Measurements from ENCODE around the gene FRMD3.

Gene FRMD3

DNA sequence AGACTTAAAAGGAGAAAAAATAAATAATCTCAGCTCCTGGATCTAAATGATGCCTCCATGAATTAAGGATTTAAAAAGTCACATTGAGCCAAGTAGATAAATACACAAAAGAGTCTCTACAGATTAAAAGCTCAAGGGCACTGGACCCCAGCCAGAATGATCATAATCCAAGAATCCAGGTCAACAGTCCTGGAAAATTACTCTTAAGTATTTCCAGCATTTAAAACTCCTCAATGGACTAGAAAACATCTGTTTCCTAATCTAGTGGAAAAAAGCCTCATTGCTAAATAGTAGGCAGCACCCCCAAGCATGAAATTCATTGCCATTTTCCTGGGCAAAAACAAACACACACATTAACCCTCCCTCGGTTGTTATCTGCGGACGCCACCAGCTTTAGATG, 96.8 kb downstream of the FRMD3 start:
- Histone ChIP-seq H3K4me3 (ENCODE audit: extremely low read depth, insufficient read depth, low read length, poor library complexity, severe bottlenecking) (no peak overlapping the region), H3K36me3 (ENCODE audit: control insufficient read depth, insufficient read depth, low read length) (no peaks in the 10 kb centered on the region), H3K9me3 (ENCODE audit: control insufficient read depth, low read length) (no peaks in the 10 kb centered on the region), H3K4me1 (ENCODE audit: control insufficient read depth, insufficient read depth, low read length, poor library complexity, severe bottlenecking) (no peaks in the 10 kb centered on the region), H3K27ac (ENCODE audit: low read depth, low read length, severe bottlenecking) (no peak overlapping the region)
- 81% methylated on average over 3 of the region's 3 CpGs; no CpG with 5 or more reads in 1 of the 2 experiments for WGBS, 2 experiments (ENCODE audit: insufficient coverage in 2 of 2)

DNA sequence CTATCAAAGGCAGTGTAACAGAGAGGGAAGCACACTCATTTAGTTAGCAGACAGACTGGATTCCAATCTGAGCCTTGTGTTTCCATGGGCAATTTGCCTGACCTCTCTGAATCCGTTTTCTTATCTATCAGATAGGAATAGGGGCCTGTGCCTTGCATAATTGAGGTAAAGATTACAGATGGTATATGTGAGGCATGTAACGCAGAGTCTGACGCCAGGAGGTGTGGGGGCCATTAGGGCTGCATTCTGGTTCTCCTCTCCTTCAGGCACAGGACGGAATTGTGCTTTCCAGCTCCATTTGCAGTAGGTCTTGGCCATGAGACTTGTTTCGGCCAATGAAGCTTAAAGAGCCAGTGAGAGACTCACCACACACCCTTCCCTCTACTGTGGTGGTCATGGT, 97.6 kb downstream of the FRMD3 start:
- no peaks in the 10 kb centered on the region for H3K4me1 ChIP-seq (ENCODE audit: control insufficient read depth, insufficient read depth, low read length, poor library complexity, severe bottlenecking)
- no peak overlapping the region for H3K27ac ChIP-seq (ENCODE audit: low read depth, low read length, severe bottlenecking)
- 79 to 85% methylated on average over 5 of the region's 5 CpGs for WGBS, 2 experiments (ENCODE audit: insufficient coverage in 2 of 2)
- H3K9me3 ChIP-seq (ENCODE audit: control insufficient read depth, low read length), result no peaks in the 10 kb centered on the region
- H3K36me3 ChIP-seq (ENCODE audit: control insufficient read depth, insufficient read depth, low read length), result no peaks in the 10 kb centered on the region
- no peak overlapping the region for H3K4me3 ChIP-seq (ENCODE audit: extremely low read depth, insufficient read depth, low read length, poor library complexity, severe bottlenecking)

DNA sequence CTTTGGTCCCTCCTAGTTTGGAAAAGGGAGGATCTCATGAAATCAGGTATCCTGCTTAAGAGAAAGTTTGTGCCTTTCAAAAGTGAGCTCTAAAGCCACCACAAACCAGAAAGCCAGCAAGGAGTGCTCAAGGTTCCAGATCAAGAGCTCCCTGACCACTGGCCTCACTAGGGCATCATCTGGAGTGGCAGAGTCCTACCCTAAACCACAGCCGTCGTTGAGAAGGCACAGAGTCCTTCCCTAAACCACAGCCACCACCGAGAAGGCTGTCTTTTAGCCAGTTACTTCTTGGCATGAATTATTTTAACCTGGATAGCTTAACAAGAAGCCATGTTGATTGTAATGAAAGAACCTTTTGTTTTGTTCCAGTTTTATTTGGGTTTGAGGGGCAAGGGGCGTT, 102.9 kb downstream of the FRMD3 start:
- H3K4me1 ChIP-seq (ENCODE audit: control insufficient read depth, insufficient read depth, low read length, poor library complexity, severe bottlenecking), result no peaks in the 10 kb centered on the region
- no peak overlapping the region for H3K27ac ChIP-seq (ENCODE audit: low read depth, low read length, severe bottlenecking)
- no peaks in the 10 kb centered on the region for H3K9me3 ChIP-seq (ENCODE audit: control insufficient read depth, low read length)
- H3K36me3 ChIP-seq (ENCODE audit: control insufficient read depth, insufficient read depth, low read length), result no peaks in the 10 kb centered on the region
- H3K4me3 ChIP-seq (ENCODE audit: extremely low read depth, insufficient read depth, low read length, poor library complexity, severe bottlenecking), result no peak overlapping the region
- WGBS, 2 experiments (ENCODE audit: insufficient coverage in 2 of 2), result 81 to 100% methylated on average over 2 to 3 of the region's 4 CpGs

DNA sequence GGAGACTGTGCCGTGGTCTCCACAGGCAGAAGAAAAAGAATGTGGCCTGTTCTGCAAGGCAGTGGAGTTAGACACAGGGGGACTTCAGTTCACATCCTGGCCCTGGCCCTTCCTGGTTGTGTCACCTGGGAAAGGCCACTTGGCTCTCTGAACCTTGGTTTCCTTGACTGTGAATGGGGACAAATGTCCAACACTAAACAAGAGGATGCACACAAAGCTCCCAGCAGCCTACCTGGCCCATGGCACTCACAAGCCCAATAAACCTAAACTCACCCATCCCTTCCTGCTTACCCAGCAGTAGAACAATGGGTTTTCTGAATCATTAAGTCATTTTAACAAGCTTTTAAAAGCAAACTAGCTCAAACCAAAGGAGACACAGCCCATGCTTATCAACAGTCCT, 103.9 kb downstream of the FRMD3 start:
- Histone ChIP-seq H3K4me1 (ENCODE audit: control insufficient read depth, insufficient read depth, low read length, poor library complexity, severe bottlenecking) (no peaks in the 10 kb centered on the region), H3K27ac (ENCODE audit: low read depth, low read length, severe bottlenecking) (no peak overlapping the region), H3K36me3 (ENCODE audit: control insufficient read depth, insufficient read depth, low read length) (no peaks in the 10 kb centered on the region), H3K4me3 (ENCODE audit: extremely low read depth, insufficient read depth, low read length, poor library complexity, severe bottlenecking) (no peak overlapping the region), H3K9me3 (ENCODE audit: control insufficient read depth, low read length) (no peaks in the 10 kb centered on the region)
- 89% methylated on average over 1 of the region's 1 CpG; no CpG with 5 or more reads in 1 of the 2 experiments for WGBS, 2 experiments (ENCODE audit: insufficient coverage in 2 of 2)

DNA sequence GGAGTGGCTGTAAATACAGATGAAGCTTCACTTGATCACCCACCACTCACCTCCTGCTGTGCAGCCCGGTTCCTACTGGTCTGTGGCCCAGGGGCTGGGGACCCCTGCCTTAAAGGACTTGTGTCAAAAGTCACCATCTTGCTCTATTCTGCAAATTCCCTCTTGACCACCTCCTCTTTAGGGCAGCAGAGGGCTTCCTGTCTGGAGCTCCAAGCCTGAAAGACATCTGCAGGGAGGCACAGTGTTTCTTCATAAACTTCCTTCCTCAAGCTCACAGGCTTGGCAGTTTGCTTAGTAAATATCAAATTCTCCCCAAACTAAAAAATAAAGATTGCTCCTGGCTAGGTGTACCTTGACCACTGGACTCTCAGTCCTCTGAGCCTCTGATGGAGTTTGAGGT, 104.4 kb downstream of the FRMD3 start:
- Histone ChIP-seq H3K4me3 (ENCODE audit: extremely low read depth, insufficient read depth, low read length, poor library complexity, severe bottlenecking) (no peak overlapping the region), H3K36me3 (ENCODE audit: control insufficient read depth, insufficient read depth, low read length) (no peaks in the 10 kb centered on the region), H3K4me1 (ENCODE audit: control insufficient read depth, insufficient read depth, low read length, poor library complexity, severe bottlenecking) (no peaks in the 10 kb centered on the region), H3K27ac (ENCODE audit: low read depth, low read length, severe bottlenecking) (no peak overlapping the region), H3K9me3 (ENCODE audit: control insufficient read depth, low read length) (no peaks in the 10 kb centered on the region)
- WGBS, 2 experiments (ENCODE audit: insufficient coverage in 2 of 2), result 78 to 88% methylated on average over 1 of the region's 1 CpG

DNA sequence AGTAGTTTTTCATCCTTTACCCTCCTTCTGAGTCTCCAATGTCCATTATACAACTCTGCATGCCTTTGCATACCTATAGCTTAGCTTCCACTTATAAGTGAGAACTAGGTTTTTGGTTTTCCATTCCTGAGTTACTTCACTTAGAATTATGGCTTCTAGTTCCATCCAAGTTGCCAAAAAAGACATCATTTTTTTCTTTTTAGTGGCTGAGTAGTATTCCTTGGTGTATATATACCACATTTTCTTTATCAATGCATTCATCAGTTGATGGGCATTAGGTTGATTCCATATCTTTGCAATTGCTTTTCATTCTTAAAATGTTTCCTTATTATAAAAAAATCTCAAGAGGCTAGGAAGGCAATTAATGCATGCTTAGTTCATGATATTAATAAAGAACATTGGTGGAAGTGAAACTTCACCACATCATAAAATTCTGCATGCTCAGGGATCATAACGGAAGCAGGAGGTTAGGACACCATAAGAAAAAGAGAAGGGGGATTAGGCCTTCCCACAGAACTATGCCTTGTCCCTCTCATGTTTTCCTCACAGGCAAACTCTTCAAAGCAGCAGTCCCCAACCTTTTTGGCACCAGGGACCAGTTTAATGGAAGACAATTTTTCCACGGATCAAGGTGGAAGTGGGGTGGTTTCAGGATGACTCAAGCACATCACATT, 105.2 kb downstream of the FRMD3 start:
- Histone ChIP-seq H3K9me3 (ENCODE audit: control insufficient read depth, low read length) (no peaks in the 10 kb centered on the region), H3K4me3 (ENCODE audit: extremely low read depth, insufficient read depth, low read length, poor library complexity, severe bottlenecking) (no peak overlapping the region), H3K36me3 (ENCODE audit: control insufficient read depth, insufficient read depth, low read length) (no peaks in the 10 kb centered on the region), H3K27ac (ENCODE audit: low read depth, low read length, severe bottlenecking) (no peak overlapping the region), H3K4me1 (ENCODE audit: control insufficient read depth, insufficient read depth, low read length, poor library complexity, severe bottlenecking) (no peaks in the 10 kb centered on the region)
- WGBS, 2 experiments (ENCODE audit: insufficient coverage in 2 of 2), result 100% methylated on average over 1 of the region's 2 CpGs; no CpG with 5 or more reads in 1 of the 2 experiments

DNA sequence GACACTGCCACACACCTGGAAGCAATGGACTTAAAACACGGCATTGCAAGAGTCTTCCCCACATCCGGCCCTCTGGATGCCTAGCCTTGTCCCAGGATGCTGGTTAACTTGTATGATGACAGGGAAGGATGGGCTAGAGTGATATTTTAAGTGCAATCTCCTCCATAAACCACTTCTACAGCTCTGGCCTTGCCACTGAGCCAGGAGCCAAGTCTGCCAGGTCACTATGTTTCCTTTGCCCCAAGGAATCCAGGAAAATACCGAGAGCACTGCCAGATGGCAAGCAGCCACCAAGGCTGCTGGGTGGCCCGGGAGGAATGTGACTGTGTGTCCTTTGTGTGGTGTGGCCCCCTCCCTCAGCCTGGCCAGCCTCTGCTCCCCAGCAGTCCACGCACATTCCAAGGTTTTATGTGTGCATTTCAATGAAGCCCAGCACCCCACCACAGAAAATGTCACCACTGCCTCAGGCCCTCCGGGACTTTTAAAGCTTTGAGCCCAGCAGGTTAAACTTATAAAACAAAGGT, 106.0 kb downstream of the FRMD3 start:
- Histone ChIP-seq H3K4me3 (ENCODE audit: extremely low read depth, insufficient read depth, low read length, poor library complexity, severe bottlenecking) (no peak overlapping the region), H3K27ac (ENCODE audit: low read depth, low read length, severe bottlenecking) (no peak overlapping the region), H3K4me1 (ENCODE audit: control insufficient read depth, insufficient read depth, low read length, poor library complexity, severe bottlenecking) (no peaks in the 10 kb centered on the region), H3K9me3 (ENCODE audit: control insufficient read depth, low read length) (no peaks in the 10 kb centered on the region), H3K36me3 (ENCODE audit: control insufficient read depth, insufficient read depth, low read length) (no peaks in the 10 kb centered on the region)
- 46 to 50% methylated on average over 1 to 5 of the region's 6 CpGs for WGBS, 2 experiments (ENCODE audit: insufficient coverage in 2 of 2)

DNA sequence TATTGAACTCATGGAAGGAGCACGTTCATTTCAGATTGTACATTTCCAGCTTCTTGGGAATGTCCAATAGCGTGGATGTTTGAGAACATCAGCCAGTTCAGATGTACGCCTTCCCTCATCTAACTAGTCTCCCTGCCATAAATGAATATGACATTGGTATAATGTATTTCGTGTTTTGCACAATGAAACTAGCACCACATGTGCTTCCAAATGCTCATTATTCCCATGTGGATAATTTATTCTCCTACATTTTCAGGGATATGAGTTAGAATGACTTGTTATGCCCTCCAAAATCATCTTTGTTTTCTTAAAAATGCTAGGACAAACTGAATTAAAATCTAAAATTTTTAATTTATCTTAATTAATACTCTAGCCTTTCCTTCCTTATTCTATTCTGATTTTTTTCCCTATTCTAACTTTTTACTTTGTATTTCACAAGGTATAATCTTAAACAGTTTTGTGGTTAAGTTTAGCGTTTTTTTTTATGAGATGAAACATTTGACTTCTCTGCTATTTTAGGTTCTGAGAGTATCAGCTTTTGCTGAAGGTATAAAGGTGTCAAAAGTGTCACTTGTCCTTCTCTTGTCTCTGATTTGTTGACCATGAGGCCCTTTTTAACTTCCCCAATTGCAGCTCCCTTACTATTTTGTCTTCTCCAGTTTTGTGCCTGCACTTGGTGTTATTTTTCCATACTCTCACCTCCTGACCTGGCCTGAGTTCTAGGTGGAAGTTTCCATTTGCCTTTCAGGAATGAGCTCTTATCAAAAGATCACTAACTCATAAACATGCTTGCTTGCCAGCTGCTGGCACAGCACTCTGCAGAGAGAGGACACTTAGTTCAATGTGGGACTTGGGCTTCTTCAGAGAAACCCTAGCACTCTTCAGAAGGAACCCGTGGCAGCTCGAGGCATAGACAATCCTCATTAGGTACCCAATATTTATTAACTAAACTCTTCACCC, 106.8 kb downstream of the FRMD3 start:
- 86 to 94% methylated on average over 4 of the region's 7 CpGs for whole genome bisulfite sequencing, 2 experiments (ENCODE audit: insufficient coverage in 2 of 2)
- Histone ChIP-seq H3K4me3 (ENCODE audit: extremely low read depth, insufficient read depth, low read length, poor library complexity, severe bottlenecking) (no peak overlapping the region), H3K4me1 (ENCODE audit: control insufficient read depth, insufficient read depth, low read length, poor library complexity, severe bottlenecking) (no peaks in the 10 kb centered on the region), H3K36me3 (ENCODE audit: control insufficient read depth, insufficient read depth, low read length) (no peaks in the 10 kb centered on the region), H3K27ac (ENCODE audit: low read depth, low read length, severe bottlenecking) (no peak overlapping the region), H3K9me3 (ENCODE audit: control insufficient read depth, low read length) (no peaks in the 10 kb centered on the region)

DNA sequence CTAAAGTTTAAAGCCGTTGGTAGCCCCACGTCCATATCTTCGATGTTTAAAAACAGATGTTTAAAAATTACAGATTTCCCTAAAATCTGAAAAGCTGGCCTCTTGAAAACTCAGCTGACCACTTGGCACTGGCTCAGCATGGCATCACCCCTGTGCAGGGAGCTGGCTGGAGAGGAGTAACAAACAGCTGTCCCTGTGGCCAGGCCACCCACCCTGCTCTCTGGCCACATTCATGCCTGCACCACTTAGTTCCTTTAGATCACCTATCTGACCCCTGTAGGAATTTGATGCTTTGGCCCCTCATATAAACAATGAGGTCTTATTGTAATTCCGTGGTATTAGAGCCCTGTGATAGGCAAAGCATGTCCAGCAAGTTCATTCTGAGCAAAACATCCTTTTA, 107.5 kb downstream of the FRMD3 start:
- no peaks in the 10 kb centered on the region for H3K9me3 ChIP-seq (ENCODE audit: control insufficient read depth, low read length)
- WGBS, 2 experiments (ENCODE audit: insufficient coverage in 2 of 2), result 78 to 94% methylated on average over 1 to 3 of the region's 4 CpGs
- H3K4me1 ChIP-seq (ENCODE audit: control insufficient read depth, insufficient read depth, low read length, poor library complexity, severe bottlenecking), result no peaks in the 10 kb centered on the region
- no peaks in the 10 kb centered on the region for H3K36me3 ChIP-seq (ENCODE audit: control insufficient read depth, insufficient read depth, low read length)
- H3K4me3 ChIP-seq (ENCODE audit: extremely low read depth, insufficient read depth, low read length, poor library complexity, severe bottlenecking), result no peak overlapping the region
- H3K27ac ChIP-seq (ENCODE audit: low read depth, low read length, severe bottlenecking), result no peak overlapping the region

DNA sequence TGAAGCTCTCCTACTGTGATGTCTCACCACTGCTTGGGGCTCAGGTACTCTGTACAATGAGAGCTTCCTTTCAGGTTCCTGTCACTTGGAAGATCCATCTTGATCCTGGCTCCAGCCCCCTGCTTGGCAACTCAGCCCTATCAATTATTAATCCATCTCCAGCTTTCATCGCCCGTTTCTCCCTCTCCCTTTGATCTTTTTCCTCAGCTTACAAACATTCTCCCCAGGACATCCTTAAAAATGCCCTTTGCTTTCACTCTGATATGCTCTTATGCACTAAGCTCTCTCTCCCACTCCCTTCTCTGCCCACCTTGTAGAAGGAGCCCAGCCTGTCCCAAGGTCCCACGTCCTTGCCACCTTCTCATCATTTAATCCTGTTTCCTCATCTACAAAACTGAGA, 109.0 kb downstream of the FRMD3 start:
- Histone ChIP-seq H3K4me3 (ENCODE audit: extremely low read depth, insufficient read depth, low read length, poor library complexity, severe bottlenecking) (no peak overlapping the region), H3K9me3 (ENCODE audit: control insufficient read depth, low read length) (no peaks in the 10 kb centered on the region), H3K27ac (ENCODE audit: low read depth, low read length, severe bottlenecking) (no peak overlapping the region), H3K36me3 (ENCODE audit: control insufficient read depth, insufficient read depth, low read length) (no peaks in the 10 kb centered on the region), H3K4me1 (ENCODE audit: control insufficient read depth, insufficient read depth, low read length, poor library complexity, severe bottlenecking) (no peaks in the 10 kb centered on the region)
- WGBS, 2 experiments (ENCODE audit: insufficient coverage in 2 of 2), result 54 to 74% methylated on average over 2 to 3 of the region's 3 CpGs

All from mesodermal cell (in vitro differentiated cells).